Activated CD8-positive, alpha-beta T cell treated with anti-CD3 and anti-CD28 coated beads for 36 hours (primary cell): ENCODE results near the gene ALPI. TPM values are rescaled to one million over a fixed set of nuclear protein-coding genes. Genes with fewer than 3 reads are reported as not detected.
A peak's percentile ranks its signal among the peaks of the same experiment; 100 is the strongest.

Experiments used
- ATAC-seq: fragments of 200-7000 bp; cut with Tn5 transposase; one replicate; pipeline ENCODE4 v1.10.0; 2021; ENCODE audit warnings: mild to moderate bottlenecking, moderate library complexity
- CTCF ChIA-PET: fragments of 350-600 bp; sonication (Branson Sonifier 250); formaldehyde crosslinking; loops from one replicate; lab custom pipeline; 2021; ENCODE audit warnings: antibody characterized with exemption; lab: Charles Lee
- POLR2A ChIA-PET: fragments of 350-600 bp; sonication (Branson Sonifier 250); formaldehyde crosslinking; loops from one replicate; lab custom pipeline; 2021; ENCODE audit warnings: antibody characterized with exemption; lab: Charles Lee
- DNase-seq: peaks from one replicate; pipeline ENCODE4 v3.0.0-alpha.2; 2020
- H3K27ac Mint-ChIP-seq: one replicate; pipeline ENCODE4 v1.8.0; 2021; ENCODE audit warnings: mild to moderate bottlenecking, mixed read lengths
- H3K27me3 Mint-ChIP-seq: one replicate; pipeline ENCODE4 v1.8.0; 2021; ENCODE audit warnings: mixed read lengths
- H3K36me3 Mint-ChIP-seq: one replicate; pipeline ENCODE4 v1.8.0; 2021; ENCODE audit warnings: low read depth, mixed read lengths
- H3K4me1 Mint-ChIP-seq: one replicate; pipeline ENCODE4 v1.8.0; 2021; ENCODE audit warnings: low read depth, mixed read lengths
- H3K4me3 Mint-ChIP-seq: one replicate; pipeline ENCODE4 v1.8.0; 2021; ENCODE audit warnings: mild to moderate bottlenecking, moderate library complexity, mixed read lengths
- H3K9me3 Mint-ChIP-seq: one replicate; pipeline ENCODE4 v1.8.0; 2021; ENCODE audit warnings: mixed read lengths
- CTCF ChIP-seq: fragments of 200-600 bp; IDR thresholded peaks from one replicate; pipeline ENCODE4 v1.8.0; 2022; ENCODE audit warnings: antibody characterized with exemption, mild to moderate bottlenecking
- intact Hi-C: fragments of 100-400 bp; cut with micrococcal nuclease; formaldehyde crosslinking; loops from one replicate; pipeline ENCODE4 v1.10.0; 2022
- total RNA-seq, 2 experiments: library from RNA; stranded (reverse); gene quantifications; one replicate each; pipeline ENCODE4 v1.2.3, GENCODE V29; 2021

ALPI gene
- total RNA-seq, 2 experiments from 2014 or later: not detected

- POLR2A ChIA-PET: interaction anchor here (1.1 kb wide), 1 partner anchor 12 kb away, joined by 3 read pairs; no protein-coding TSS in a partner anchor
- Mint-ChIP-seq H3K4me3 (peak overlapping the region; percentile 43), H3K27ac (no peak overlapping the region), H3K36me3 (no peaks in the 10 kb centered on the region), H3K27me3 (peaks cover 38% of the 10 kb centered on the region), H3K9me3 (no peaks in the 10 kb centered on the region), H3K4me1 (peaks cover 14% of the 10 kb centered on the region)
- no peak for ATAC-seq
- intact Hi-C loops: no loop called here
- DNase-seq: no peak
- no peak for TF ChIP-seq CTCF
- CTCF ChIA-PET: interaction anchor here (2.9 kb wide), 1 partner anchor 18 kb away, joined by 7 read pairs; no protein-coding TSS in a partner anchor
Observed at GRCh38 chr2:232503809-232504323, 47.9 kb downstream of the ALPI start.

GRCh38 chr2:232504438-232504837 is 48.5 kb downstream of the ALPI start:
- Mint-ChIP-seq H3K27ac (no peak overlapping the region), H3K27me3 (peaks cover 38% of the 10 kb centered on the region), H3K4me1 (peaks cover 14% of the 10 kb centered on the region), H3K4me3 (no peak overlapping the region), H3K36me3 (no peaks in the 10 kb centered on the region), H3K9me3 (no peaks in the 10 kb centered on the region)
- ChIA-PET CTCF (interaction anchor here (2.9 kb wide), 1 partner anchor 17 kb away, joined by 7 read pairs; no protein-coding TSS in a partner anchor), POLR2A (interaction anchor here (1.1 kb wide), 1 partner anchor 11 kb away, joined by 3 read pairs; no protein-coding TSS in a partner anchor)
- intact Hi-C loops: no loop called here
- DNase-seq (peak; percentile 42), ATAC-seq (peak; percentile 28)
- TF ChIP-seq CTCF: no peak

- TF ChIP-seq CTCF: no peak
- DNase-seq: no peak
- ChIA-PET POLR2A (no interaction called here), CTCF (no interaction called here)
- Mint-ChIP-seq H3K4me1 (peaks cover 14% of the 10 kb centered on the region), H3K4me3 (no peak overlapping the region), H3K27ac (no peak overlapping the region), H3K9me3 (no peaks in the 10 kb centered on the region), H3K36me3 (no peaks in the 10 kb centered on the region), H3K27me3 (peaks cover 34% of the 10 kb centered on the region)
- ATAC-seq: no peak
- intact Hi-C loops: no loop called here
Observed at GRCh38 chr2:232505856-232506255, 49.9 kb downstream of the ALPI start.

- DNase-seq (no peak), ATAC-seq (no peak)
- no peak for TF ChIP-seq CTCF
- Mint-ChIP-seq H3K36me3 (no peaks in the 10 kb centered on the region), H3K27me3 (peaks cover 29% of the 10 kb centered on the region), H3K9me3 (no peaks in the 10 kb centered on the region), H3K4me1 (peaks cover 14% of the 10 kb centered on the region), H3K27ac (no peak overlapping the region), H3K4me3 (no peak overlapping the region)
- POLR2A ChIA-PET: interaction anchor here (0.6 kb wide), 1 partner anchor 39 kb away, joined by 4 read pairs; no protein-coding TSS in a partner anchor
- CTCF ChIA-PET: no interaction called here
- intact Hi-C loops: no loop called here
Observed at GRCh38 chr2:232506709-232507108, 50.8 kb downstream of the ALPI start.

- Mint-ChIP-seq H3K9me3 (no peaks in the 10 kb centered on the region), H3K36me3 (no peaks in the 10 kb centered on the region), H3K27ac (no peak overlapping the region), H3K27me3 (peaks cover 21% of the 10 kb centered on the region), H3K4me3 (no peak overlapping the region), H3K4me1 (peaks cover 8% of the 10 kb centered on the region)
- ChIA-PET POLR2A (interaction anchor here (1.3 kb wide), 1 partner anchor 12 kb away, joined by 3 read pairs; no protein-coding TSS in a partner anchor), CTCF (interaction anchor here (1.9 kb wide), 1 partner anchor 13 kb away, joined by 5 read pairs; the partner anchor contains the start of gene PRSS56)
- DNase-seq: no peak
- ATAC-seq: no peak
- TF ChIP-seq CTCF: no peak
- intact Hi-C loops: no loop called here
Observed at GRCh38 chr2:232508251-232508650, 52.3 kb downstream of the ALPI start.

Other genes with a start within 250 kb of the ALPI start
- not detected for gene ALPP, start 77.4 kb upstream of the ALPI start, total RNA-seq
- gene ALPG, start 49.3 kb upstream of the ALPI start, total RNA-seq: not detected
- gene ECEL1, start 31.7 kb downstream of the ALPI start, total RNA-seq: under 1 TPM; 0.56 to 0.72 TPM
- gene PRSS56, start 64.2 kb downstream of the ALPI start, total RNA-seq: not detected
- not detected for gene CHRND, start 70.0 kb downstream of the ALPI start, total RNA-seq
- not detected for gene CHRNG, start 83.5 kb downstream of the ALPI start, total RNA-seq
- gene TIGD1, start 94.4 kb downstream of the ALPI start, total RNA-seq: 1 to 10 TPM; 8.3 to 8.7 TPM
- 10 to 100 TPM; 49.2 to 50.4 TPM for gene EIF4E2, start 94.5 kb downstream of the ALPI start, total RNA-seq
- 1 to 10 TPM in 1 of 2 experiments, under 1 TPM in 1; 0.70 to 1.2 TPM for gene EFHD1, start 177.5 kb downstream of the ALPI start, total RNA-seq
- 10 to 100 TPM; 49.7 to 52.5 TPM for gene GIGYF2, start 241.2 kb downstream of the ALPI start, total RNA-seq